ENCODE measurements around the gene TUBA3D. TPM values are rescaled to one million over a fixed set of nuclear protein-coding genes. Genes with fewer than 3 reads are reported as not detected.
"Not testable (repeated sequence)": the region's sequence is repeated elsewhere in the genome, so short reads cannot be mapped to it uniquely, and the experiment has no call there.

Gene TUBA3D
- total RNA-seq, 2 donors from 2014 or later: 75.2 to 92.0 TPM

DNA sequence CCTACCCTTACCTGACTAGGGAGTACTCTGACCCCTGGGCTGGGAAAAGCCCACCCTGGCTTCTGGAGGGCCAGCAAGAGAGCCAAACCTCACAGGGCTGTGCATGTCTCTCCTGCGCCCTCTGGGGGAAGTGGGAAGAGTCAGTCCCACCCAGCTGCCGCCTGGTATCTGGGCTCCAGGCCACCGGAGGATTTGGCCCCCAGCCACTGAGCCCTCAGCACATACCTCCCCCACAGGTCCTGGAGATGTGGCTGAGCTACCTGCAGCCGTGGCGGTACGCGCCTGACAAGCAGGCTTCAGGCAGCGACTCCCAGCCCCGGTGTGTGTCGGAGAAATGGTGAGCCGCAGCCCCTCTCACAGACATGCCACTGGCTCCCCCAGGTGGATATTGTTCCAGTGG is 40.7 kb downstream of the TUBA3D start:
- peak; percentile 56 for DNase-seq (ENCODE audit: low spot score)
- intact Hi-C loops (cut with DNase I); H3K4me1 ChIP-seq (replicated peaks); H3K36me3 ChIP-seq; H3K9me3 ChIP-seq; H3K27ac ChIP-seq; H3K27me3 ChIP-seq (replicated peaks; ENCODE audit: insufficient read depth); H3K4me3 ChIP-seq: not testable (repeated sequence)
- TF ChIP-seq, protein P1, sequence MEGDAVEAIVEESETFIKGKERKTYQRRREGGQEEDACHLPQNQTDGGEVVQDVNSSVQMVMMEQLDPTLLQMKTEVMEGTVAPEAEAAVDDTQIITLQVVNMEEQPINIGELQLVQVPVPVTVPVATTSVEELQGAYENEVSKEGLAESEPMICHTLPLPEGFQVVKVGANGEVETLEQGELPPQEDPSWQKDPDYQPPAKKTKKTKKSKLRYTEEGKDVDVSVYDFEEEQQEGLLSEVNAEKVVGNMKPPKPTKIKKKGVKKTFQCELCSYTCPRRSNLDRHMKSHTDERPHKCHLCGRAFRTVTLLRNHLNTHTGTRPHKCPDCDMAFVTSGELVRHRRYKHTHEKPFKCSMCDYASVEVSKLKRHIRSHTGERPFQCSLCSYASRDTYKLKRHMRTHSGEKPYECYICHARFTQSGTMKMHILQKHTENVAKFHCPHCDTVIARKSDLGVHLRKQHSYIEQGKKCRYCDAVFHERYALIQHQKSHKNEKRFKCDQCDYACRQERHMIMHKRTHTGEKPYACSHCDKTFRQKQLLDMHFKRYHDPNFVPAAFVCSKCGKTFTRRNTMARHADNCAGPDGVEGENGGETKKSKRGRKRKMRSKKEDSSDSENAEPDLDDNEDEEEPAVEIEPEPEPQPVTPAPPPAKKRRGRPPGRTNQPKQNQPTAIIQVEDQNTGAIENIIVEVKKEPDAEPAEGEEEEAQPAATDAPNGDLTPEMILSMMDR (IDR thresholded peaks at IDR 0.05): peak in 3 of 4 experiments; percentile 21 to 39 (median 26)
- WGBS: 48% methylated on average over 11 of the region's 11 CpGs

DNA sequence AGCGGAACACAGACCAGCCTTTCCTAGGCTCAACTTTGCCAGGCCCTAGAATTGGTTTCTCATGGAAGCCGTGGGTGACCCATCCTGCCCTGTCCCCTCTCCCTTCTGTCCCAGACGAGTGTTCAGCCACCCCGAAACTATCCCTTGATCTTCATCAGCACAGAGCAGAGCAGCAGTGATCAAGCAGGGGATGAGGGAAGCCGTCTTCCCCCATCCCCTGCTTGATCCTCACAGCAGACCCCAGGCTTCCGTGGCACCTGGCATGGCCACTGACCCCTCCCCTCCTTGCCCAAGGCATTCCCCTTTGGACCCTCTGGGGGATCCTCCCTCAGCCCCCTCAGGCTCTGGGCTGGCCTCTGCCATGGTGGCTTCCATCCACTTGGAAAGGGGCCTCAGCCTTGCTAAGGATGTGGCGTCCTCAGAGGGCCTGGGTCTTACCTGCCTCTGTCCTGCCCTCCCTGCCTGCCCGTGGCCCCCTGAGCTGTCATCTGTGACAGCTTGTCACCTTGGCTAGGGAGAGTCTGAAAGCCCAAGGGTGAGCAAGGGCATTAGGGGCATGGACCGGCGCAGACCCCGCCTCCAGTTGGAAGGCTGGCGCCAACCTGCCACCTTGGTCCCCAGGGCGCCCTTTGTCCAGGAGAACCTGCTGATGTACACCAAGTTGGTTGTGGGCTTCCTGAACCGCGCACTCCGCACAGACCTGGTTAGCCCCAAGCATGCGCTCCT is 41.4 kb downstream of the TUBA3D start:
- 91% methylated on average over 15 of the region's 17 CpGs for WGBS
- Histone ChIP-seq H3K4me1 (replicated peaks) (no peaks in the 10 kb centered on the region), H3K36me3 (no peaks in the 10 kb centered on the region), H3K27ac (no peak overlapping the region), H3K27me3 (replicated peaks; ENCODE audit: insufficient read depth) (no peaks in the 10 kb centered on the region), H3K4me3 (no peak overlapping the region), H3K9me3 (no peaks in the 10 kb centered on the region)
- intact Hi-C loops (cut with DNase I): no loop called here
- TF ChIP-seq POLR2AphosphoS5 (IDR thresholded peaks at IDR 0.05) (no peak), POLR2A (IDR thresholded peaks at IDR 0.05) (no peak)
- TF ChIP-seq, protein P1 (IDR thresholded peaks at IDR 0.05): no peak
- DNase-seq (ENCODE audit: low spot score): no peak

DNA sequence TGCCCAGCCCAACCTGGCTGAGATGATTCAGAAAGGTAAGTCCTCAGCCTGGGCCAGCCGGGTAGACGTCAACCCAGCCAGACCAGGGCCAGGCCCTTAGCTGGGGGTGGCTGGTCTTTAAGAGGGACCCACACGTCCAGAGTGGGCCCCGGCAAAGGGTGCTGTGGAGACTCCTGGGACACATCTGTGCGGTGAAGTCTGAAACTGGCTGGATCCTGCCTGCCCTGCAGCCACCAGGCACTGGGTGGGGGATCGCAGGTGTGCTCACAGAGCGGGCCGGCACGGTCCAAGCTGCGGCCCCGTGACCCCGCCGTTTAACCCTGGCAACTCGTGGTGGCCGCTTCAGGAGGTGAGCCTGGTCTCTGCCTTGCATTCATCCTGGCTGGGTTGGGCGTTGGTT is 41.9 kb downstream of the TUBA3D start:
- WGBS: 92% methylated on average over 16 of the region's 16 CpGs
- intact Hi-C loops (cut with DNase I); H3K36me3 ChIP-seq; H3K4me3 ChIP-seq; H3K9me3 ChIP-seq; DNase-seq (ENCODE audit: low spot score); H3K4me1 ChIP-seq (replicated peaks); H3K27ac ChIP-seq; H3K27me3 ChIP-seq (replicated peaks; ENCODE audit: insufficient read depth): not testable (repeated sequence)

DNA sequence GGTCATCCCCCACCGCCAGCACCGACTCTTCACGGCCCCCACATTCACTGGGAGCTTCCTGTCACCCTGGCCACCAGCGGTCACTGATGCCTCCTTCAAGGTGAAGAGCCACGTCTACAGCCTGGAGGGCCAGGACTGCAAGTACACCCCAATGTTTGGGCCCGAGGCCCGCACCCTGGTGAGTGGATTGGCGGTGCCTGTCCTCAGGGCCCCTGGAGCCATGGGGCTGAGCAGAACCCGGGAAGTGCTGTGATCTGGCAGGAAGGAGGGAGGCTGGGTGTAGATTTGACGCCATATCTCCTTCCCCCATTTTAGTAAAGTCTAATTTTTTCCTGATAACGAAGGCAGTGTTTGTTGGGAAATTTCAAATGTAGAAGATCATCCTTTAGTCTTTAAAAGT is 42.6 kb downstream of the TUBA3D start:
- H3K9me3 ChIP-seq; H3K27ac ChIP-seq; H3K4me3 ChIP-seq; intact Hi-C loops (cut with DNase I); H3K27me3 ChIP-seq (replicated peaks; ENCODE audit: insufficient read depth); H3K36me3 ChIP-seq; DNase-seq (ENCODE audit: low spot score); H3K4me1 ChIP-seq (replicated peaks): not testable (repeated sequence)
- 83% methylated on average over 7 of the region's 11 CpGs for WGBS

DNA sequence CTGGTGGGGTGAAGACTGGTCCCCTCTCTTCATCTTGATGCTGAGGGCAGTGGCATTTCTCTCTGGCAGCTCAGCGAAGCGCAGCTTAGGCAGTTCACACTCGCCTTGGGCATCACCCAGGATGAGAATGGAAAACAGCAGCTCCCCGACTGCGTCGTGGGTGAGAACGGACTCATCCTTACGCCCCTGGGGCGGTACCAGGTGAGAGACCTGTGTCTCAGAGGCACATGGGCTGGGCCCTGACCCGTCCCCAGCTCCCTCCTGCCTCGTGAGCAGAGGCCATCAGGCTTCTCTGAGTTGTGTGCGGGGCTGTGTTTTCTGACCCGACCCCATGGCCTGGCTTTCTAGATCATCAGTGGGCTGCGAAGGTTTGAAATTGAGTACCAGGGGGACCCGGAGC is 43.5 kb downstream of the TUBA3D start:
- TF ChIP-seq POLR2A (IDR thresholded peaks at IDR 0.05) (no peak), POLR2AphosphoS5 (IDR thresholded peaks at IDR 0.05) (no peak)
- TF ChIP-seq, protein P1 (IDR thresholded peaks at IDR 0.05): no peak
- H3K36me3 ChIP-seq: no peaks in the 10 kb centered on the region
- intact Hi-C loops (cut with DNase I): no loop called here
- H3K4me1 ChIP-seq (replicated peaks): no peaks in the 10 kb centered on the region
- H3K27me3 ChIP-seq (replicated peaks; ENCODE audit: insufficient read depth): no peaks in the 10 kb centered on the region
- no peak for DNase-seq (ENCODE audit: low spot score)
- H3K9me3 ChIP-seq: no peaks in the 10 kb centered on the region
- no peak overlapping the region for H3K4me3 ChIP-seq
- 91% methylated on average over 15 of the region's 15 CpGs for WGBS
- H3K27ac ChIP-seq: no peak overlapping the region

DNA sequence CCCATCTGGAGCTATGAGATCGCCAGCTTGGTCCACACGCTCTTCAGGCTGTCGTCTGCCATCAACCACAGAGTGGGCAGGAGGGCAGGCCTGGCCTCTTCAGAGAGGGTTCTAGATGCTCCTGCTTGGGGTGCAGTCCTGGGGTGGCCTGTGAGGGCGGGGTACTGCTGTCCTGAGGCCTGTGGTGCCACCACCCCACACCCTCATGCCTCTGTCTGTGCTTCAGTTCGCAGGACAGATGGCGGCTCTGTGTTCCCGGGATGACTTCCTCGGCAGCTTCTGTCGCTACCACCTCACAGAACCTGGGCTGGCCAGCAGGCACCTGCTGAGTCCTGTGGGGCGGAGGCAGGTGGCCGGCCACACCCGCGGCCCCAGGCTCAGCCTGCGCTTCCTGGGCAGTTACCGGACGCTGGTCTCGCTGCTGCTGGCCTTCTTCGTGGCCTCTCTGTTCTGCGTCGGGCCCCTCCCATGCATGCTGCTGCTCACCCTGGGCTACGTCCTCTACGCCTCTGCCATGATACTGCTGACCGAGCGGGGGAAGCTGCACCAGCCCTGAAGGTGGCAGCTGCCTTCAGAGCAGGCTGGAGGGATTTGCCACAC is 44.1 kb downstream of the TUBA3D start:
- 85% methylated on average over 14 of the region's 24 CpGs for WGBS
- H3K9me3 ChIP-seq; H3K4me3 ChIP-seq; H3K27ac ChIP-seq; H3K27me3 ChIP-seq (replicated peaks; ENCODE audit: insufficient read depth); H3K4me1 ChIP-seq (replicated peaks); intact Hi-C loops (cut with DNase I); H3K36me3 ChIP-seq; DNase-seq (ENCODE audit: low spot score): not testable (repeated sequence)

Data from prostate gland (tissue), 2 donors.